ENCODE results near the gene ST8SIA5.

The ST8SIA5 gene

DNA sequence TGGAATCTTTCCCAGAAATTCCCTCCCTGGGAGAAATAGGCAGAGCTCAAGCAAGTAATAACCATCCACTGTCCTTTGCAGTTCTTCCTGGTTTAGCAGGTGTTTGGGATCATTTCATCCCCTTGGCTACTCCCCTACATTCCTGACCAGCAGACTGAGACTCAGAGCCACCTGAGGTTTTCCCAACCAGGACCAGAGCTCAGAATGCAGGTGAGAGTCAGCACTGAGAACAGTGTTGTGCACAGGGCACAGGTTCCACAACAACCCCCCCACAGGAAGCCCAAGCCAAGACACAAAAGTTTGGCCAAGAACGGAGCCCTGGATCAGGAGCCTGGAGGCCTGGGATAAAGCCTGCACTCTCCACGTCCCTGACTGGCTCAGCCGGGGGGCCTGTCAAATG lies 78.8 kb downstream of the ST8SIA5 start:
- TF ChIP-seq, protein P1, sequence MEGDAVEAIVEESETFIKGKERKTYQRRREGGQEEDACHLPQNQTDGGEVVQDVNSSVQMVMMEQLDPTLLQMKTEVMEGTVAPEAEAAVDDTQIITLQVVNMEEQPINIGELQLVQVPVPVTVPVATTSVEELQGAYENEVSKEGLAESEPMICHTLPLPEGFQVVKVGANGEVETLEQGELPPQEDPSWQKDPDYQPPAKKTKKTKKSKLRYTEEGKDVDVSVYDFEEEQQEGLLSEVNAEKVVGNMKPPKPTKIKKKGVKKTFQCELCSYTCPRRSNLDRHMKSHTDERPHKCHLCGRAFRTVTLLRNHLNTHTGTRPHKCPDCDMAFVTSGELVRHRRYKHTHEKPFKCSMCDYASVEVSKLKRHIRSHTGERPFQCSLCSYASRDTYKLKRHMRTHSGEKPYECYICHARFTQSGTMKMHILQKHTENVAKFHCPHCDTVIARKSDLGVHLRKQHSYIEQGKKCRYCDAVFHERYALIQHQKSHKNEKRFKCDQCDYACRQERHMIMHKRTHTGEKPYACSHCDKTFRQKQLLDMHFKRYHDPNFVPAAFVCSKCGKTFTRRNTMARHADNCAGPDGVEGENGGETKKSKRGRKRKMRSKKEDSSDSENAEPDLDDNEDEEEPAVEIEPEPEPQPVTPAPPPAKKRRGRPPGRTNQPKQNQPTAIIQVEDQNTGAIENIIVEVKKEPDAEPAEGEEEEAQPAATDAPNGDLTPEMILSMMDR (conservative IDR thresholded peaks at IDR 0.05; ENCODE audit: low read depth, low read length) = no peak
- no peak overlapping the region for H3K4me3 ChIP-seq (ENCODE audit: low read depth, low read length)
- DNase-seq (ENCODE audit: low read depth) = no peak

- no peak for DNase-seq (ENCODE audit: low read depth)
- no peak overlapping the region for H3K4me3 ChIP-seq (ENCODE audit: low read depth, low read length)
- TF ChIP-seq, protein P1 (conservative IDR thresholded peaks at IDR 0.05; ENCODE audit: low read depth, low read length) = no peak
Observed at GRCh38 chr18:46677611-46678010, 79.2 kb downstream of the ST8SIA5 start.

- TF ChIP-seq, protein P1 (conservative IDR thresholded peaks at IDR 0.05; ENCODE audit: low read depth, low read length) = no peak
Observed at GRCh38 chr18:46676182-46676835, 80.5 kb downstream of the ST8SIA5 start.

GRCh38 chr18:46675112-46675511 lies 81.7 kb downstream of the ST8SIA5 start:
- H3K4me3 ChIP-seq (ENCODE audit: low read depth, low read length) = no peak overlapping the region
- no peak for DNase-seq (ENCODE audit: low read depth)
- TF ChIP-seq, protein P1 (conservative IDR thresholded peaks at IDR 0.05; ENCODE audit: low read depth, low read length) = no peak

More at GRCh38 chr18:46676182-46676835, 80.5 kb downstream of the ST8SIA5 start:
- peak; percentile 5 for DNase-seq (ENCODE audit: low read depth)
- H3K4me3 ChIP-seq (ENCODE audit: low read depth, low read length) = no peak overlapping the region

DNA sequence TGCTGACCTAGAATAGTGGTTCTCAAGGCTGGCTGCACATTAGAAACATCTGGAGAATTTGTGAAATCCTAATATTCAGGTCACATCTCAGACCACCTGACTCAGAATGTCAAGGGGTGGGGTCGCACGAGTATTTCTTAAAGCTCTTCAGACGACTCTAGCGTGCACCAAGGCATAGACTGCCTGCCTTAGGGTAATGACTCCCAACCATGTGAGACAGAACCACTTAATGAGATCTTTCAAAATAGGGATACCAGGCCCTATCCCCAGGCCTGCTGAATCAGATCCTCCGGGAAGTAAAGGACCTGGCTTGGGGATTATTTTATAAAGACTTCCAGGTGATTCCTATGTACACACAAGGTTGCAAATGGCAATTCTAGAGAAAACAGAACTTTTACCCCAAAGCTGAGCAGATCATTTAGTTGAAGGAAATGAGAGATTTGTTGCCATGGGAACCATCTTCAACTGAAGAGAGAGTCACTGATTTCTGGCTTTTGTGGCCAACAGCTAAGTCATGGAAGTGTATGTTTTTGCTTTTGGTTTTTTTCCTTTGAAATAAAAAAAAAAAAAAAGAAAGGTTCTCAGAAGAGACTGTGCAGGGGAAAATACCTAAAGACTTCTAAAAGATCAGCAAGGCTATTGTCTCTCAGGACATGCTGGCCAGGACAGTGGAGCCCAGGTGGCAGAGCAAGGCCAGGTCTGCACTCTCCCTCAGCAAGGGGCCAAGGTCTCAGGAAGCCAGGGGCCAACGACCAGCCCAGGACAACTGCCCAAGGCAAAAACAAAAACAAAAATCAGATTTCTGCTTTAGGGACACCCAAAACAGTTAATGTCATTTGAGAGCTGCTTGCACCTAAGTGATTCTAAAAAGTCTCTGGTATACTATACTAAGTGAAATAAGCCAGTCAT lies 84.5 kb downstream of the ST8SIA5 start:
- TF ChIP-seq, protein P1 (conservative IDR thresholded peaks at IDR 0.05; ENCODE audit: low read depth, low read length) = no peak
- no peak for DNase-seq (ENCODE audit: low read depth)
- H3K4me3 ChIP-seq (ENCODE audit: low read depth, low read length) = no peak overlapping the region

GRCh38 chr18:46668694-46669093 lies 88.2 kb downstream of the ST8SIA5 start:
- TF ChIP-seq, protein P1 (conservative IDR thresholded peaks at IDR 0.05; ENCODE audit: low read depth, low read length) = no peak
- DNase-seq (ENCODE audit: low read depth) = no peak
- H3K4me3 ChIP-seq (ENCODE audit: low read depth, low read length) = no peak overlapping the region

Data from choroid plexus epithelial cell (primary cell).